Mesenchymal stem cell (in vitro differentiated cells and primary cell): ENCODE measurements around the gene IQCH.
A peak's percentile ranks its signal among the peaks of the same experiment; 100 is the strongest.
"Not testable (repeated sequence)": the region's sequence is repeated elsewhere in the genome, so short reads cannot be mapped to it uniquely, and the experiment has no call there.

ENCODE experiments used
- DNase-seq: peaks from one replicate; pipeline ENCODE4 v3.0.0-alpha.2; 2013
- H2AFZ ChIP-seq: one replicate; pipeline ENCODE4 v1.6.1; 2013; ENCODE audit warnings: low read depth, mild to moderate bottlenecking, control low read depth, inconsistent platforms, low read length, moderate library complexity
- H2AK5ac ChIP-seq: 2 replicates; pipeline ENCODE4 v1.6.1; 2013; ENCODE audit warnings: low read length, moderate library complexity, mild to moderate bottlenecking, inconsistent platforms; ENCODE audit not compliant: severe bottlenecking
- H2BK120ac ChIP-seq: one replicate; pipeline ENCODE4 v1.6.1; 2013; ENCODE audit warnings: low read depth, mild to moderate bottlenecking, inconsistent platforms, low read length, moderate library complexity
- H2BK12ac ChIP-seq, 2 experiments: one replicate each; pipeline ENCODE4 v1.6.1; 2013; ENCODE audit warnings: inconsistent platforms in 2 of 2, low read length in 2 of 2, mild to moderate bottlenecking in 2 of 2, moderate library complexity in 2 of 2, control low read depth in 1 of 2
- H2BK15ac ChIP-seq: one replicate; pipeline ENCODE4 v1.6.1; 2013; ENCODE audit warnings: mild to moderate bottlenecking, low read depth, inconsistent platforms; ENCODE audit not compliant: poor library complexity, severe bottlenecking
- H2BK5ac ChIP-seq: 2 replicates; pipeline ENCODE4 v1.6.1; 2013; ENCODE audit warnings: low read depth, mild to moderate bottlenecking, low read length, control low read depth, inconsistent platforms; ENCODE audit not compliant: poor library complexity, severe bottlenecking
- H3K14ac ChIP-seq, 2 experiments: one replicate each; pipeline ENCODE4 v1.6.1; 2013; ENCODE audit warnings: inconsistent platforms in 2 of 2, low read length in 2 of 2, control low read depth in 1 of 2, mild to moderate bottlenecking in 1 of 2, moderate library complexity in 1 of 2
- H3K18ac ChIP-seq, 2 experiments: one replicate each; pipeline ENCODE4 v1.6.1; 2013; ENCODE audit warnings: inconsistent platforms in 2 of 2, low read length in 2 of 2, control low read depth in 1 of 2, low read depth in 1 of 2, mild to moderate bottlenecking in 1 of 2
- H3K23ac ChIP-seq, 2 experiments: one replicate each; pipeline ENCODE4 v1.6.1; 2013; ENCODE audit warnings: inconsistent platforms in 2 of 2, low read length in 2 of 2, mild to moderate bottlenecking in 2 of 2, moderate library complexity in 2 of 2, control low read depth in 1 of 2
- H3K27ac ChIP-seq: 2 replicates; pipeline ENCODE4 v1.5.1; 2013; ENCODE audit warnings: mild to moderate bottlenecking, moderate library complexity, low read length, control low read depth, inconsistent platforms; ENCODE audit not compliant: poor library complexity, severe bottlenecking
- H3K27me3 ChIP-seq, 2 experiments: 2 replicates each; pipeline versions ENCODE4 v1.6.1 to v1.7.0; 2013; ENCODE audit warnings: low read length in 2 of 2, mild to moderate bottlenecking in 2 of 2, moderate library complexity in 2 of 2, control low read depth in 1 of 2, inconsistent platforms in 1 of 2; ENCODE audit not compliant: control insufficient read depth in 1 of 2, insufficient read depth in 1 of 2
- H3K36me3 ChIP-seq, 2 experiments: 2 replicates each; pipeline versions ENCODE4 v1.6.1 to v1.7.0; 2013; ENCODE audit warnings: low read length in 2 of 2, control low read depth in 1 of 2, inconsistent platforms in 1 of 2, low read depth in 1 of 2, mild to moderate bottlenecking in 1 of 2; ENCODE audit not compliant: insufficient read depth in 2 of 2, control insufficient read depth in 1 of 2
- H3K4ac ChIP-seq, 2 experiments: one replicate each; pipeline ENCODE4 v1.6.1; 2013; ENCODE audit warnings: inconsistent platforms in 2 of 2, low read length in 2 of 2, mild to moderate bottlenecking in 2 of 2, moderate library complexity in 2 of 2, control low read depth in 1 of 2, low read depth in 1 of 2
- H3K4me1 ChIP-seq: 2 replicates; pipeline ENCODE4 v1.6.1; 2013; ENCODE audit warnings: low read depth, low read length, control low read depth; ENCODE audit not compliant: control insufficient read depth, insufficient read depth
- H3K4me2 ChIP-seq: 2 replicates; pipeline ENCODE4 v1.6.1; 2013; ENCODE audit warnings: low read length, mild to moderate bottlenecking, inconsistent platforms; ENCODE audit not compliant: poor library complexity, severe bottlenecking
- H3K4me3 ChIP-seq, 2 experiments: 2 replicates each; pipeline versions ENCODE4 v1.5.1 to v1.7.0; 2013; ENCODE audit warnings: low read length in 2 of 2, mild to moderate bottlenecking in 2 of 2, control low read depth in 1 of 2, low read depth in 1 of 2; ENCODE audit not compliant: insufficient read depth in 1 of 2
- H3K79me1 ChIP-seq: replicated peaks from 2 replicates; pipeline ENCODE4 v1.6.1; 2013; ENCODE audit warnings: mild to moderate bottlenecking, control low read depth, low read length, inconsistent platforms; ENCODE audit not compliant: poor library complexity, severe bottlenecking
- H3K9ac ChIP-seq: 2 replicates; pipeline ENCODE4 v1.7.0; 2013; ENCODE audit warnings: mild to moderate bottlenecking, low read length, moderate library complexity
- H3K9me3 ChIP-seq: 2 replicates; pipeline ENCODE4 v1.7.0; 2013; ENCODE audit warnings: mild to moderate bottlenecking, low read length; ENCODE audit not compliant: control insufficient read depth
- H4K8ac ChIP-seq: one replicate; pipeline ENCODE4 v1.6.1; 2013; ENCODE audit warnings: inconsistent platforms, mild to moderate bottlenecking, low read length, moderate library complexity
- H4K91ac ChIP-seq: one replicate; pipeline ENCODE4 v1.6.1; 2013; ENCODE audit warnings: mild to moderate bottlenecking, low read length, inconsistent platforms
- WGBS: methylation state at CpG from one replicate; pipeline ENCODE4 v1.1.7; 2013; ENCODE audit warnings: mixed read lengths; 5-methylcytosine and 5-hydroxymethylcytosine counted together

IQCH gene

GRCh38 chr15:67433495-67434099, 179.0 kb downstream of the IQCH start:
- Histone ChIP-seq H2BK15ac (no peak overlapping the region), H3K18ac (no peak overlapping the region), H3K27ac (no peak overlapping the region), H3K14ac (no peak overlapping the region), H3K27me3 (no peaks in the 10 kb centered on the region), H3K4me2 (no peak overlapping the region), H3K23ac (no peak overlapping the region), H2BK5ac (no peak overlapping the region), H3K4me1 (peaks cover 1% of the 10 kb centered on the region), H3K4me3 (no peak overlapping the region), H3K9me3 (no peaks in the 10 kb centered on the region), H4K8ac (no peak overlapping the region), H3K4ac (no peak overlapping the region), H2BK120ac (no peak overlapping the region), H4K91ac (no peak overlapping the region), H3K9ac (no peak overlapping the region), H2AFZ (no peak overlapping the region), H2AK5ac (no peak overlapping the region), H2BK12ac (no peak overlapping the region), H3K79me1 (no peaks in the 10 kb centered on the region), H3K36me3 (no peaks in the 10 kb centered on the region)
- DNase-seq, result peak; percentile 62
- WGBS, result 35% methylated on average over 2 of the region's 3 CpGs

- not testable (repeated sequence) for H3K9me3 ChIP-seq, H3K18ac ChIP-seq, H4K91ac ChIP-seq, H3K79me1 ChIP-seq, H3K4me1 ChIP-seq, H3K4me2 ChIP-seq, DNase-seq, H3K14ac ChIP-seq, H3K23ac ChIP-seq, H2AK5ac ChIP-seq, H3K27me3 ChIP-seq, H3K4me3 ChIP-seq, H3K9ac ChIP-seq, H3K36me3 ChIP-seq, H4K8ac ChIP-seq, H2BK12ac ChIP-seq, H3K4ac ChIP-seq, H2BK5ac ChIP-seq, H3K27ac ChIP-seq, H2BK15ac ChIP-seq, H2BK120ac ChIP-seq, H2AFZ ChIP-seq
- 83% methylated on average over 11 of the region's 13 CpGs for WGBS
These were observed 182.0 kb downstream of the IQCH start for GRCh38 chr15:67436351-67437250.

- DNase-seq, result no peak
- WGBS, result 80% methylated on average over 1 of the region's 2 CpGs
- no peak overlapping the region for H2BK5ac ChIP-seq
- H3K27ac ChIP-seq, result no peak overlapping the region
- no peak overlapping the region for H3K14ac ChIP-seq
- H3K27me3 ChIP-seq, result no peaks in the 10 kb centered on the region
- no peak overlapping the region for H2BK120ac ChIP-seq
- no peak overlapping the region for H2AFZ ChIP-seq
- H2BK15ac ChIP-seq, result no peak overlapping the region
- H3K4me3 ChIP-seq, result no peak overlapping the region
- no peak overlapping the region for H3K9ac ChIP-seq
- no peaks in the 10 kb centered on the region for H3K79me1 ChIP-seq
- no peak overlapping the region for H4K91ac ChIP-seq
- no peaks in the 10 kb centered on the region for H3K9me3 ChIP-seq
- no peak overlapping the region for H3K18ac ChIP-seq
- H4K8ac ChIP-seq, result no peak overlapping the region
- H3K36me3 ChIP-seq, result no peaks in the 10 kb centered on the region
- H2AK5ac ChIP-seq, result no peak overlapping the region
- no peak overlapping the region for H3K23ac ChIP-seq
- H3K4me1 ChIP-seq, result no peaks in the 10 kb centered on the region
- H3K4ac ChIP-seq, result no peak overlapping the region
- H2BK12ac ChIP-seq, result no peak overlapping the region
- no peak overlapping the region for H3K4me2 ChIP-seq
These were observed 189.5 kb downstream of the IQCH start for GRCh38 chr15:67444100-67444499.

GRCh38 chr15:67446449-67446848, 191.9 kb downstream of the IQCH start:
- Histone ChIP-seq H2AFZ (no peak overlapping the region), H3K36me3 (no peaks in the 10 kb centered on the region), H3K27me3 (no peaks in the 10 kb centered on the region), H3K4me1 (no peaks in the 10 kb centered on the region), H3K9ac (no peak overlapping the region), H2AK5ac (no peak overlapping the region), H2BK12ac (no peak overlapping the region), H3K4me3 (no peak overlapping the region), H3K9me3 (no peaks in the 10 kb centered on the region), H2BK5ac (no peak overlapping the region), H4K91ac (no peak overlapping the region), H3K23ac (no peak overlapping the region), H3K4ac (no peak overlapping the region), H3K4me2 (no peak overlapping the region), H4K8ac (no peak overlapping the region), H2BK120ac (no peak overlapping the region), H3K79me1 (no peaks in the 10 kb centered on the region), H3K14ac (no peak overlapping the region), H3K18ac (no peak overlapping the region), H2BK15ac (no peak overlapping the region), H3K27ac (no peak overlapping the region)
- WGBS, result 62% methylated on average over 2 of the region's 2 CpGs
- no peak for DNase-seq
